OCI-LY1 (cell line): Measurements from ENCODE around the gene WDFY2.

Source experiments
- H2AFZ ChIP-seq: fragments of 200-600 bp; sonication (generic), shearing (Covaris generic); 2 replicates; pipeline ENCODE4 v1.6.0; 2014; ENCODE audit warnings: antibody characterized with exemption, mild to moderate bottlenecking, low read length
- H3F3A ChIP-seq: fragments of 200-600 bp; sonication (generic), shearing (Covaris generic); 2 replicates; pipeline ENCODE4 v1.6.0; 2014; ENCODE audit warnings: mild to moderate bottlenecking, antibody characterized with exemption, low read length, moderate library complexity; ENCODE audit not compliant: insufficient read depth
- H3K27ac ChIP-seq: fragments of 200-600 bp; sonication (generic); 2 replicates; pipeline ENCODE4 v1.5.1; 2014; ENCODE audit warnings: low read length, mixed run types, mild to moderate bottlenecking, low read depth; ENCODE audit not compliant: poor library complexity, severe bottlenecking
- H3K27me3 ChIP-seq: fragments of 200-600 bp; sonication (generic); 2 replicates; pipeline ENCODE4 v1.6.0; 2014; ENCODE audit warnings: antibody characterized with exemption, mild to moderate bottlenecking, low read length, moderate library complexity; ENCODE audit not compliant: insufficient read depth
- H3K36me3 ChIP-seq: fragments of 200-600 bp; sonication (generic); 2 replicates; pipeline ENCODE4 v1.6.1; 2014; ENCODE audit warnings: mild to moderate bottlenecking, antibody characterized with exemption, low read length, moderate library complexity, mixed read lengths; ENCODE audit not compliant: insufficient read depth
- H3K4me1 ChIP-seq: fragments of 200-600 bp; sonication (generic); 2 replicates; pipeline ENCODE4 v1.5.1; 2014; ENCODE audit warnings: mild to moderate bottlenecking, low read length, moderate library complexity; ENCODE audit not compliant: insufficient read depth, severe bottlenecking
- H3K4me2 ChIP-seq: fragments of 200-600 bp; sonication (generic), shearing (Covaris generic); 2 replicates; pipeline ENCODE4 v1.6.1; 2014; ENCODE audit warnings: low read length
- H3K4me3 ChIP-seq: fragments of 200-600 bp; sonication (generic); 2 replicates; pipeline ENCODE4 v1.5.1; 2014; ENCODE audit warnings: low read length, low read depth, mild to moderate bottlenecking, mixed read lengths; ENCODE audit not compliant: poor library complexity, severe bottlenecking
- H3K79me2 ChIP-seq: fragments of 200-600 bp; shearing (Covaris generic); 2 replicates; pipeline ENCODE4 v1.6.1; 2016; ENCODE audit warnings: mixed run types, low read length, mixed read lengths; ENCODE audit not compliant: insufficient read depth
- H3K9ac ChIP-seq: fragments of 200-600 bp; sonication (generic), shearing (Covaris generic); 2 replicates; pipeline ENCODE4 v1.6.1; 2014; ENCODE audit warnings: mild to moderate bottlenecking, low read length, mixed read lengths
- H3K9me2 ChIP-seq: fragments of 200-600 bp; sonication (generic), shearing (Covaris generic); 2 replicates; pipeline ENCODE4 v1.6.1; 2014; ENCODE audit warnings: low read depth, mild to moderate bottlenecking, low read length, mixed read lengths
- H3K9me3 ChIP-seq: fragments of 200-600 bp; shearing (Covaris generic); 2 replicates; pipeline ENCODE4 v1.6.1; 2014; ENCODE audit warnings: low read length, mixed read lengths
- H4K20me1 ChIP-seq: fragments of 200-600 bp; sonication (generic), shearing (Covaris generic); 2 replicates; pipeline ENCODE4 v1.6.0; 2016; ENCODE audit warnings: mild to moderate bottlenecking, low read length; ENCODE audit not compliant: insufficient read depth
- CTCF ChIP-seq: fragments of 200-600 bp; sonication (generic), shearing (Covaris generic); IDR thresholded peaks from 2 replicates; pipeline ENCODE4 v1.5.1; 2017; ENCODE audit warnings: mild to moderate bottlenecking, antibody characterized with exemption, low read length, moderate library complexity, mixed read lengths
- EZH2 ChIP-seq: fragments of 200-600 bp; sonication (generic), shearing (Covaris generic); IDR thresholded peaks from 2 replicates; pipeline ENCODE4 v1.8.0; 2017; ENCODE audit warnings: borderline replicate concordance, mixed run types, mild to moderate bottlenecking, antibody characterized with exemption, low read length, moderate library complexity, mixed read lengths

The WDFY2 gene

GRCh38 chr13:51632591-51633362, 48.5 kb downstream of the WDFY2 start:
- no peaks in the 10 kb centered on the region for H3K9me3 ChIP-seq
- H2AFZ ChIP-seq = no peak overlapping the region
- H3K27me3 ChIP-seq = no peaks in the 10 kb centered on the region
- no peak overlapping the region for H3K27ac ChIP-seq
- H3K9ac ChIP-seq = no peak overlapping the region
- TF ChIP-seq CTCF (no peak), EZH2 (no peak)
- H4K20me1 ChIP-seq = no peaks in the 10 kb centered on the region
- no peaks in the 10 kb centered on the region for H3K9me2 ChIP-seq
- H3K4me3 ChIP-seq = no peak overlapping the region
- no peaks in the 10 kb centered on the region for H3K36me3 ChIP-seq
- H3K4me2 ChIP-seq = no peak overlapping the region
- H3K79me2 ChIP-seq = no peaks in the 10 kb centered on the region
- H3F3A ChIP-seq = no peaks in the 10 kb centered on the region
- H3K4me1 ChIP-seq = peaks cover 8% of the 10 kb centered on the region

GRCh38 chr13:51635137-51635878, 51.0 kb downstream of the WDFY2 start:
- no peaks in the 10 kb centered on the region for H3K9me2 ChIP-seq
- peak overlapping the region; percentile 10; the same call in 1 of the 2 replicates for H3K4me2 ChIP-seq

GRCh38 chr13:51636349-51636890, 52.2 kb downstream of the WDFY2 start:
- Histone ChIP-seq H3K79me2 (no peaks in the 10 kb centered on the region), H2AFZ (no peak overlapping the region), H3K4me3 (no peak overlapping the region), H3K9me3 (no peaks in the 10 kb centered on the region), H3K27ac (no peak overlapping the region), H3F3A (no peaks in the 10 kb centered on the region), H4K20me1 (no peaks in the 10 kb centered on the region), H3K36me3 (no peaks in the 10 kb centered on the region), H3K9me2 (no peaks in the 10 kb centered on the region), H3K4me1 (peaks cover 8% of the 10 kb centered on the region), H3K4me2 (no peak overlapping the region), H3K9ac (no peak overlapping the region), H3K27me3 (no peaks in the 10 kb centered on the region)
- no peak for TF ChIP-seq CTCF

More at GRCh38 chr13:51635137-51635878, 51.0 kb downstream of the WDFY2 start:
- Histone ChIP-seq H3F3A (no peaks in the 10 kb centered on the region), H3K4me1 (peaks cover 8% of the 10 kb centered on the region), H3K4me3 (no peak overlapping the region), H3K27ac (no peak overlapping the region), H3K36me3 (no peaks in the 10 kb centered on the region), H2AFZ (no peak overlapping the region), H3K27me3 (no peaks in the 10 kb centered on the region), H4K20me1 (no peaks in the 10 kb centered on the region), H3K9ac (no peak overlapping the region), H3K9me3 (no peaks in the 10 kb centered on the region), H3K79me2 (no peaks in the 10 kb centered on the region)
- no peak for TF ChIP-seq CTCF
- TF ChIP-seq EZH2 = no peak
